H9 (cell line): Measurements from ENCODE around the gene CFI. TPM values are rescaled to one million over a fixed set of nuclear protein-coding genes. Genes with fewer than 3 reads are reported as not detected.

Experiments used
- DNase-seq: peaks from one replicate; pipeline ENCODE4 v3.0.0-alpha.2; 2017
- H2AFZ ChIP-seq: one replicate; pipeline ENCODE4 v1.6.1; 2013; ENCODE audit warnings: mild to moderate bottlenecking, low read length, control low read depth, moderate library complexity
- H2AK5ac ChIP-seq: 2 replicates; pipeline ENCODE4 v1.6.1; 2013; ENCODE audit warnings: low read length, control low read depth, mixed read lengths; ENCODE audit not compliant: insufficient read length
- H2BK120ac ChIP-seq: one replicate; pipeline ENCODE4 v1.6.1; 2013; ENCODE audit warnings: low read depth, mild to moderate bottlenecking, low read length, control low read depth, inconsistent platforms; ENCODE audit not compliant: poor library complexity, severe bottlenecking
- H2BK12ac ChIP-seq: 2 replicates; pipeline ENCODE4 v1.6.1; 2013; ENCODE audit warnings: low read length, control low read depth, mixed read lengths, low read depth; ENCODE audit not compliant: insufficient read length
- H2BK15ac ChIP-seq: 2 replicates; pipeline ENCODE4 v1.6.1; 2013; ENCODE audit warnings: low read depth, low read length, control low read depth
- H2BK20ac ChIP-seq: one replicate; pipeline ENCODE4 v1.6.1; 2013; ENCODE audit warnings: low read depth, mild to moderate bottlenecking, low read length, control low read depth, inconsistent platforms; ENCODE audit not compliant: poor library complexity, severe bottlenecking
- H2BK5ac ChIP-seq: 2 replicates; pipeline ENCODE4 v1.6.1; 2013; ENCODE audit warnings: low read length, control low read depth, mixed read lengths; ENCODE audit not compliant: insufficient read length
- H3K14ac ChIP-seq: 2 replicates; pipeline ENCODE4 v1.6.1; 2013; ENCODE audit warnings: low read length, control low read depth; ENCODE audit not compliant: insufficient read depth
- H3K18ac ChIP-seq: 2 replicates; pipeline ENCODE4 v1.6.1; 2013; ENCODE audit warnings: low read depth, mild to moderate bottlenecking, mixed read lengths, low read length, control low read depth; ENCODE audit not compliant: insufficient read length
- H3K23ac ChIP-seq: 2 replicates; pipeline ENCODE4 v1.6.1; 2013; ENCODE audit warnings: low read length, control low read depth, mixed read lengths, low read depth; ENCODE audit not compliant: insufficient read length
- H3K23me2 ChIP-seq: 2 replicates; pipeline ENCODE4 v1.6.1; 2013; ENCODE audit warnings: low read depth, mild to moderate bottlenecking, mixed read lengths, low read length, control low read depth; ENCODE audit not compliant: insufficient read length, poor library complexity, severe bottlenecking
- H3K27ac ChIP-seq: 2 replicates; pipeline ENCODE4 v1.5.1; 2013; ENCODE audit warnings: low read length, control low read depth, mixed read lengths, low read depth; ENCODE audit not compliant: insufficient read length
- H3K27me3 ChIP-seq: 2 replicates; pipeline ENCODE4 v1.6.1; 2013; ENCODE audit warnings: low read length, control low read depth, inconsistent platforms; ENCODE audit not compliant: insufficient read depth
- H3K4ac ChIP-seq: 2 replicates; pipeline ENCODE4 v1.6.1; 2013; ENCODE audit warnings: low read depth, mild to moderate bottlenecking, control low read depth, inconsistent platforms, low read length, moderate library complexity
- H3K4me1 ChIP-seq: 2 replicates; pipeline ENCODE4 v1.6.1; 2013; ENCODE audit warnings: low read length, control low read depth, inconsistent platforms; ENCODE audit not compliant: insufficient read depth
- H3K4me2 ChIP-seq: 2 replicates; pipeline ENCODE4 v1.6.1; 2013; ENCODE audit warnings: low read length, control low read depth, mixed read lengths; ENCODE audit not compliant: insufficient read length, insufficient read depth
- H3K56ac ChIP-seq: 2 replicates; pipeline ENCODE4 v1.6.1; 2013; ENCODE audit warnings: low read depth, mild to moderate bottlenecking, mixed read lengths, low read length, control low read depth; ENCODE audit not compliant: insufficient read length
- H3K79me1 ChIP-seq: 2 replicates; pipeline ENCODE4 v1.6.1; 2013; ENCODE audit warnings: low read depth, mild to moderate bottlenecking, moderate library complexity, low read length, control low read depth, inconsistent platforms; ENCODE audit not compliant: insufficient read depth, poor library complexity, severe bottlenecking
- H3K79me2 ChIP-seq: 2 replicates; pipeline ENCODE4 v1.6.1; 2013; ENCODE audit warnings: low read length, control low read depth, inconsistent platforms; ENCODE audit not compliant: insufficient read depth
- H3K9ac ChIP-seq: 2 replicates; pipeline ENCODE4 v1.6.1; 2013; ENCODE audit warnings: low read length, control low read depth, mixed read lengths; ENCODE audit not compliant: insufficient read length; ENCODE audit errors: extremely low read depth
- H3K9me3 ChIP-seq: one replicate; pipeline ENCODE4 v1.6.1; 2013; ENCODE audit warnings: low read depth, low read length, inconsistent platforms; ENCODE audit not compliant: control insufficient read depth
- H3T11ph ChIP-seq: one replicate; pipeline ENCODE4 v1.6.1; 2013; ENCODE audit warnings: mild to moderate bottlenecking, low read length, control low read depth, inconsistent platforms
- H4K20me1 ChIP-seq: one replicate; pipeline ENCODE4 v1.6.1; 2013; ENCODE audit not compliant: control insufficient read depth, insufficient read length, insufficient read depth
- H4K5ac ChIP-seq: 2 replicates; pipeline ENCODE4 v1.6.1; 2013; ENCODE audit warnings: low read depth, mild to moderate bottlenecking, mixed read lengths, low read length, control low read depth; ENCODE audit not compliant: insufficient read length
- H4K8ac ChIP-seq: replicated peaks from 2 replicates; pipeline ENCODE4 v1.6.1; 2013; ENCODE audit warnings: low read length, control low read depth, mixed read lengths, low read depth; ENCODE audit not compliant: insufficient read length
- H4K91ac ChIP-seq: 2 replicates; pipeline ENCODE4 v1.6.1; 2013; ENCODE audit warnings: low read depth, mild to moderate bottlenecking, moderate library complexity, mixed read lengths, low read length, control low read depth; ENCODE audit not compliant: insufficient read length
- H3K27ac Mint-ChIP-seq, 3 experiments: 2 replicates in 2 of 3; 3 replicates in 1 of 3; pipeline ENCODE4 v1.8.0; 2020 to 2021; ENCODE audit warnings: mixed read lengths in 3 of 3, mild to moderate bottlenecking in 1 of 3, moderate library complexity in 1 of 3
- H3K27me3 Mint-ChIP-seq: 2 replicates; pipeline ENCODE4 v1.8.0; 2021; ENCODE audit warnings: low read depth, mild to moderate bottlenecking, moderate library complexity, mixed read lengths
- H3K36me3 Mint-ChIP-seq, 3 experiments: 2 replicates in 2 of 3; 3 replicates in 1 of 3; pipeline ENCODE4 v1.8.0; 2020 to 2021; ENCODE audit warnings: low read depth in 3 of 3, mixed read lengths in 3 of 3; ENCODE audit not compliant: insufficient read depth in 1 of 3
- H3K4me1 Mint-ChIP-seq, 2 experiments: 2 replicates each; pipeline ENCODE4 v1.8.0; 2020; ENCODE audit warnings: mixed read lengths in 2 of 2
- H3K4me3 Mint-ChIP-seq, 2 experiments: 2 replicates in 1 of 2; 3 replicates in 1 of 2; pipeline ENCODE4 v1.8.0; 2020 to 2021; ENCODE audit warnings: mild to moderate bottlenecking in 2 of 2, mixed read lengths in 2 of 2, moderate library complexity in 1 of 2
- H3K9me3 Mint-ChIP-seq, 2 experiments: 2 replicates in 1 of 2; 3 replicates in 1 of 2; pipeline ENCODE4 v1.8.0; 2020; ENCODE audit warnings: mild to moderate bottlenecking in 2 of 2, mixed read lengths in 2 of 2, moderate library complexity in 1 of 2
- WGBS: extraction: QIAGEN DNeasy Blood & Tissue Kit; methylation state at CpG from one replicate; pipeline ENCODE4 v1.1.7; 2013; ENCODE audit warnings: missing lambda C conversion rate, low lambda C conversion rate, mixed read lengths; ENCODE audit not compliant: insufficient read length; ENCODE audit errors: extremely low coverage; 5-methylcytosine and 5-hydroxymethylcytosine counted together
- total RNA-seq: library from RNA; stranded (reverse); gene quantifications from 2 replicates; pipeline ENCODE4 v1.2.1, GENCODE V29; 2021
- TF ChIP-seq, protein P1 (sequence below): fragments of 200-600 bp; sonication (generic); conservative IDR thresholded peaks from 3 replicates; pipeline ENCODE4 v1.8.0; 2021; ENCODE audit warnings: antibody characterized with exemption, mild to moderate bottlenecking

Gene CFI
- total RNA-seq, 1 experiment from 2014 or later: not detected

DNA sequence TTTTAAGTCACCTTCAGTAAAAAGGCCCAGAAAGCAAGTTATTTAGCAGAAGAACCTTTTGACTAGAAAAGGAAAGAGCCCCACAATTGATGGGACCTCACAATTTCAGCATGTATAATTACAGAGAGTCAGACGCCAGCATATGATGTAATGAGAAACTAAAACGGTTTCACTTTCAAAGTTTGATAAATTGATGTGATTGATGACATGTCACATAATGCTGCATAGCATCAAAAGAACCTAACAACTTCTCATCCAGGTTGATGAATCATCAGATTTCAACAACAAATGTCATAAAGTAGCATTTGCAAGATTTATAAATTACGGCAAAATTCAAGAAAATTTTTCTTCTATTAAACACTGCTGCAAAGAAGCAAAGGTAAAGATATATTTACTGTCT lies 9.9 kb upstream of the CFI start:
- Histone ChIP-seq H3K79me2 (peaks cover 10% of the 10 kb centered on the region; the same call in 1 of the 2 replicates), H4K5ac (no peak overlapping the region), H2BK120ac (no peak overlapping the region), H4K8ac (no peak overlapping the region), H3K9me3 (no peaks in the 10 kb centered on the region), H3K23ac (no peak overlapping the region), H3K14ac (no peak overlapping the region), H3K27me3 (no peaks in the 10 kb centered on the region), H3K27ac (no peak overlapping the region), H4K20me1 (no peaks in the 10 kb centered on the region), H3K18ac (no peak overlapping the region), H2BK15ac (no peak overlapping the region), H3K23me2 (peaks cover 13% of the 10 kb centered on the region), H3K4me2 (no peak overlapping the region), H2BK20ac (no peak overlapping the region), H3K4ac (no peak overlapping the region), H2AK5ac (no peak overlapping the region), H3T11ph (no peak overlapping the region), H3K79me1 (no peaks in the 10 kb centered on the region), H2AFZ (no peak overlapping the region), H4K91ac (no peak overlapping the region), H2BK5ac (no peak overlapping the region), H3K9ac (no peak overlapping the region), H3K56ac (no peak overlapping the region), H2BK12ac (no peak overlapping the region), H3K4me1 (peaks cover 2% of the 10 kb centered on the region; the same call in 1 of the 2 replicates)
- peaks cover under 1 to 8% (median 6%) of the 10 kb centered on the region in 3 experiments; a peak in 5 of 7 replicates for H3K36me3 Mint-ChIP-seq
- no peaks in the 10 kb centered on the region for H3K27me3 Mint-ChIP-seq
- no peak overlapping the region for H3K4me3 Mint-ChIP-seq
- WGBS: no CpG with 5 or more reads among the region's 3 CpGs
- H3K27ac Mint-ChIP-seq: no peak overlapping the region
- H3K4me1 Mint-ChIP-seq: peaks cover 20 to 34% of the 10 kb centered on the region in 2 experiments
- TF ChIP-seq, protein P1, sequence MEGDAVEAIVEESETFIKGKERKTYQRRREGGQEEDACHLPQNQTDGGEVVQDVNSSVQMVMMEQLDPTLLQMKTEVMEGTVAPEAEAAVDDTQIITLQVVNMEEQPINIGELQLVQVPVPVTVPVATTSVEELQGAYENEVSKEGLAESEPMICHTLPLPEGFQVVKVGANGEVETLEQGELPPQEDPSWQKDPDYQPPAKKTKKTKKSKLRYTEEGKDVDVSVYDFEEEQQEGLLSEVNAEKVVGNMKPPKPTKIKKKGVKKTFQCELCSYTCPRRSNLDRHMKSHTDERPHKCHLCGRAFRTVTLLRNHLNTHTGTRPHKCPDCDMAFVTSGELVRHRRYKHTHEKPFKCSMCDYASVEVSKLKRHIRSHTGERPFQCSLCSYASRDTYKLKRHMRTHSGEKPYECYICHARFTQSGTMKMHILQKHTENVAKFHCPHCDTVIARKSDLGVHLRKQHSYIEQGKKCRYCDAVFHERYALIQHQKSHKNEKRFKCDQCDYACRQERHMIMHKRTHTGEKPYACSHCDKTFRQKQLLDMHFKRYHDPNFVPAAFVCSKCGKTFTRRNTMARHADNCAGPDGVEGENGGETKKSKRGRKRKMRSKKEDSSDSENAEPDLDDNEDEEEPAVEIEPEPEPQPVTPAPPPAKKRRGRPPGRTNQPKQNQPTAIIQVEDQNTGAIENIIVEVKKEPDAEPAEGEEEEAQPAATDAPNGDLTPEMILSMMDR: no peak
- H3K9me3 Mint-ChIP-seq: peaks cover 0 to 2% of the 10 kb centered on the region in 2 experiments; a peak in 2 of 5 replicates
- DNase-seq: no peak
